Mesenchymal stem cell (in vitro differentiated cells and primary cell): ENCODE measurements around the gene SLCO3A1.

Experiments
- DNase-seq: peaks from one replicate; pipeline ENCODE4 v3.0.0-alpha.2; 2013
- H2AFZ ChIP-seq: one replicate; pipeline ENCODE4 v1.6.1; 2013; ENCODE audit warnings: low read depth, mild to moderate bottlenecking, control low read depth, inconsistent platforms, low read length, moderate library complexity
- H2AK5ac ChIP-seq: 2 replicates; pipeline ENCODE4 v1.6.1; 2013; ENCODE audit warnings: low read length, moderate library complexity, mild to moderate bottlenecking, inconsistent platforms; ENCODE audit not compliant: severe bottlenecking
- H2BK120ac ChIP-seq: one replicate; pipeline ENCODE4 v1.6.1; 2013; ENCODE audit warnings: low read depth, mild to moderate bottlenecking, inconsistent platforms, low read length, moderate library complexity
- H2BK12ac ChIP-seq, 2 experiments: one replicate each; pipeline ENCODE4 v1.6.1; 2013; ENCODE audit warnings: inconsistent platforms in 2 of 2, low read length in 2 of 2, mild to moderate bottlenecking in 2 of 2, moderate library complexity in 2 of 2, control low read depth in 1 of 2
- H2BK15ac ChIP-seq: one replicate; pipeline ENCODE4 v1.6.1; 2013; ENCODE audit warnings: mild to moderate bottlenecking, low read depth, inconsistent platforms; ENCODE audit not compliant: poor library complexity, severe bottlenecking
- H2BK5ac ChIP-seq: 2 replicates; pipeline ENCODE4 v1.6.1; 2013; ENCODE audit warnings: low read depth, mild to moderate bottlenecking, low read length, control low read depth, inconsistent platforms; ENCODE audit not compliant: poor library complexity, severe bottlenecking
- H3K14ac ChIP-seq, 2 experiments: one replicate each; pipeline ENCODE4 v1.6.1; 2013; ENCODE audit warnings: inconsistent platforms in 2 of 2, low read length in 2 of 2, control low read depth in 1 of 2, mild to moderate bottlenecking in 1 of 2, moderate library complexity in 1 of 2
- H3K18ac ChIP-seq, 2 experiments: one replicate each; pipeline ENCODE4 v1.6.1; 2013; ENCODE audit warnings: inconsistent platforms in 2 of 2, low read length in 2 of 2, control low read depth in 1 of 2, low read depth in 1 of 2, mild to moderate bottlenecking in 1 of 2
- H3K23ac ChIP-seq, 2 experiments: one replicate each; pipeline ENCODE4 v1.6.1; 2013; ENCODE audit warnings: inconsistent platforms in 2 of 2, low read length in 2 of 2, mild to moderate bottlenecking in 2 of 2, moderate library complexity in 2 of 2, control low read depth in 1 of 2
- H3K27ac ChIP-seq: 2 replicates; pipeline ENCODE4 v1.5.1; 2013; ENCODE audit warnings: mild to moderate bottlenecking, moderate library complexity, low read length, control low read depth, inconsistent platforms; ENCODE audit not compliant: poor library complexity, severe bottlenecking
- H3K27me3 ChIP-seq, 2 experiments: 2 replicates each; pipeline versions ENCODE4 v1.6.1 to v1.7.0; 2013; ENCODE audit warnings: low read length in 2 of 2, mild to moderate bottlenecking in 2 of 2, moderate library complexity in 2 of 2, control low read depth in 1 of 2, inconsistent platforms in 1 of 2; ENCODE audit not compliant: control insufficient read depth in 1 of 2, insufficient read depth in 1 of 2
- H3K36me3 ChIP-seq, 2 experiments: 2 replicates each; pipeline versions ENCODE4 v1.6.1 to v1.7.0; 2013; ENCODE audit warnings: low read length in 2 of 2, control low read depth in 1 of 2, inconsistent platforms in 1 of 2, low read depth in 1 of 2, mild to moderate bottlenecking in 1 of 2; ENCODE audit not compliant: insufficient read depth in 2 of 2, control insufficient read depth in 1 of 2
- H3K4ac ChIP-seq, 2 experiments: one replicate each; pipeline ENCODE4 v1.6.1; 2013; ENCODE audit warnings: inconsistent platforms in 2 of 2, low read length in 2 of 2, mild to moderate bottlenecking in 2 of 2, moderate library complexity in 2 of 2, control low read depth in 1 of 2, low read depth in 1 of 2
- H3K4me1 ChIP-seq: 2 replicates; pipeline ENCODE4 v1.6.1; 2013; ENCODE audit warnings: low read depth, low read length, control low read depth; ENCODE audit not compliant: control insufficient read depth, insufficient read depth
- H3K4me2 ChIP-seq: 2 replicates; pipeline ENCODE4 v1.6.1; 2013; ENCODE audit warnings: low read length, mild to moderate bottlenecking, inconsistent platforms; ENCODE audit not compliant: poor library complexity, severe bottlenecking
- H3K4me3 ChIP-seq, 2 experiments: 2 replicates each; pipeline versions ENCODE4 v1.5.1 to v1.7.0; 2013; ENCODE audit warnings: low read length in 2 of 2, mild to moderate bottlenecking in 2 of 2, control low read depth in 1 of 2, low read depth in 1 of 2; ENCODE audit not compliant: insufficient read depth in 1 of 2
- H3K79me1 ChIP-seq: replicated peaks from 2 replicates; pipeline ENCODE4 v1.6.1; 2013; ENCODE audit warnings: mild to moderate bottlenecking, control low read depth, low read length, inconsistent platforms; ENCODE audit not compliant: poor library complexity, severe bottlenecking
- H3K9ac ChIP-seq: 2 replicates; pipeline ENCODE4 v1.7.0; 2013; ENCODE audit warnings: mild to moderate bottlenecking, low read length, moderate library complexity
- H3K9me3 ChIP-seq: 2 replicates; pipeline ENCODE4 v1.7.0; 2013; ENCODE audit warnings: mild to moderate bottlenecking, low read length; ENCODE audit not compliant: control insufficient read depth
- H4K8ac ChIP-seq: one replicate; pipeline ENCODE4 v1.6.1; 2013; ENCODE audit warnings: inconsistent platforms, mild to moderate bottlenecking, low read length, moderate library complexity
- H4K91ac ChIP-seq: one replicate; pipeline ENCODE4 v1.6.1; 2013; ENCODE audit warnings: mild to moderate bottlenecking, low read length, inconsistent platforms
- WGBS: methylation state at CpG from one replicate; pipeline ENCODE4 v1.1.7; 2013; ENCODE audit warnings: mixed read lengths; 5-methylcytosine and 5-hydroxymethylcytosine counted together

SLCO3A1 gene

GRCh38 chr15:92195241-92195640 lies 341.7 kb downstream of the SLCO3A1 start:
- Histone ChIP-seq H2AFZ (no peak overlapping the region), H3K14ac (no peak overlapping the region), H3K4ac (no peak overlapping the region), H3K4me3 (no peak overlapping the region), H2BK12ac (no peak overlapping the region), H4K91ac (no peak overlapping the region), H3K18ac (no peak overlapping the region), H3K27ac (no peak overlapping the region), H3K27me3 (peaks cover 0 to 4% of the 10 kb centered on the region in 2 experiments), H3K9me3 (no peaks in the 10 kb centered on the region), H3K23ac (no peak overlapping the region), H3K36me3 (no peaks in the 10 kb centered on the region), H3K4me2 (no peak overlapping the region), H3K9ac (no peak overlapping the region), H2BK15ac (no peak overlapping the region), H3K4me1 (no peaks in the 10 kb centered on the region), H3K79me1 (no peaks in the 10 kb centered on the region), H2BK120ac (no peak overlapping the region), H2AK5ac (no peak overlapping the region), H2BK5ac (no peak overlapping the region), H4K8ac (no peak overlapping the region)
- 14% methylated on average over 1 of the region's 2 CpGs for WGBS
- no peak for DNase-seq

DNA sequence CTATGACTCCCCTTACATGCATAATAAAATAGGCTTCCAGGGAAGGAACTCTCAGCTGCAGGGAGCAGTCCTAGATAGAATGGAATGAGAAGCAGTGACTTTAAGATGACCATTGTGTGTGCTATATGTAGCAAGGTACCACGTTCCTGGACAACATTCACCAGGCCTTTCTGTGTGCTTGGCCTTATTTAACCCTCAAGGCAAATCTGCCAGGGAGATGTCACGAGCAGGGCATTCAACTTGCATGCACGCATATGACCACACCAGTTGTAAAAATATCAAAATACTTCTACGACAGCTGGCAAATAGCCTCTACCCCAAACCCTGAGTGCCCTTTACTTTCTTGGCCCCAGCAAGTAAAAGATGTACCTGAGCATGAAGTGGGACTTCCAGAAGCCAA lies 342.8 kb downstream of the SLCO3A1 start:
- no peak for DNase-seq

GRCh38 chr15:92197746-92198145 lies 344.2 kb downstream of the SLCO3A1 start:
- no peak overlapping the region for H2BK120ac ChIP-seq
- no peaks in the 10 kb centered on the region for H3K4me1 ChIP-seq
- H3K9ac ChIP-seq = no peak overlapping the region
- no peak overlapping the region for H3K14ac ChIP-seq
- H2AFZ ChIP-seq = no peak overlapping the region
- H2BK5ac ChIP-seq = no peak overlapping the region
- H3K4ac ChIP-seq = no peak overlapping the region
- no peaks in the 10 kb centered on the region for H3K27me3 ChIP-seq
- no peaks in the 10 kb centered on the region for H3K9me3 ChIP-seq
- H2BK15ac ChIP-seq = no peak overlapping the region
- H3K27ac ChIP-seq = no peak overlapping the region
- H3K4me3 ChIP-seq = no peak overlapping the region
- no peak overlapping the region for H2AK5ac ChIP-seq
- no peak overlapping the region for H3K4me2 ChIP-seq
- no peak overlapping the region for H4K8ac ChIP-seq
- no peaks in the 10 kb centered on the region for H3K79me1 ChIP-seq
- H3K23ac ChIP-seq = no peak overlapping the region
- DNase-seq = no peak
- H2BK12ac ChIP-seq = no peak overlapping the region
- 58% methylated on average over 2 of the region's 2 CpGs for WGBS
- H4K91ac ChIP-seq = no peak overlapping the region
- no peaks in the 10 kb centered on the region for H3K36me3 ChIP-seq
- no peak overlapping the region for H3K18ac ChIP-seq

More for the DNA sequence above, 342.8 kb downstream of the SLCO3A1 start:
- H2BK120ac ChIP-seq = no peak overlapping the region
- H3K27me3 ChIP-seq = peaks cover 0 to 1% of the 10 kb centered on the region in 2 experiments
- no peak overlapping the region for H3K27ac ChIP-seq
- no peaks in the 10 kb centered on the region for H3K79me1 ChIP-seq
- no peak overlapping the region for H3K4me2 ChIP-seq
- no peak overlapping the region for H2BK5ac ChIP-seq
- H3K14ac ChIP-seq = no peak overlapping the region
- H2AFZ ChIP-seq = no peak overlapping the region
- no peaks in the 10 kb centered on the region for H3K36me3 ChIP-seq
- no peak overlapping the region for H4K8ac ChIP-seq
- H2AK5ac ChIP-seq = no peak overlapping the region
- no peak overlapping the region for H2BK12ac ChIP-seq
- no peak overlapping the region for H3K9ac ChIP-seq
- no peak overlapping the region for H3K18ac ChIP-seq
- H4K91ac ChIP-seq = no peak overlapping the region
- WGBS = 77% methylated on average over 4 of the region's 4 CpGs
- no peaks in the 10 kb centered on the region for H3K4me1 ChIP-seq
- H3K9me3 ChIP-seq = no peaks in the 10 kb centered on the region
- no peak overlapping the region for H2BK15ac ChIP-seq
- H3K23ac ChIP-seq = no peak overlapping the region
- no peak overlapping the region for H3K4me3 ChIP-seq
- no peak overlapping the region for H3K4ac ChIP-seq

DNA sequence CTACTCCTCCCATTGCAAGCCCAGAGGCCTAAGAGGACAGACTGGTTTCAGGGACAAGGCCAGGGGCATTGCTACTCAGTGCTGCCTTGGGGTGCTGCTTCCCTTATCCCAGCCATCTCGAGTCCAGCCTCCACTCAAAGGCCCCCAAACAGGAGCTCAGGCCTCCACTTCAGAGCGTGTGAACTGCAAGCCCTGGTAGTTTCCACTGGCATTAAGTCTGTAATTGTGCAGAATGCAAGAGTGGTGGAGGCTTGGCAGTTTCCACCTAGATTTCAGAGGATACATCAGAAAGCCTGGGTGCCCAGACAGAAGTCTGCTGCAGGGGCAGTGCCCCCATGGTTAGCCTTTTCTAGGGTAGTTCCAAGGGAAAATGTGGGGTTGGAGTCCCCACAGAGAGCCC lies 347.4 kb downstream of the SLCO3A1 start:
- no peak overlapping the region for H3K14ac ChIP-seq
- no peak overlapping the region for H3K4me2 ChIP-seq
- H3K27ac ChIP-seq = no peak overlapping the region
- no CpG with 5 or more reads among the region's 2 CpGs for WGBS
- no peak overlapping the region for H2BK12ac ChIP-seq
- no peak overlapping the region for H3K18ac ChIP-seq
- no peak overlapping the region for H3K4me3 ChIP-seq
- H3K36me3 ChIP-seq = no peaks in the 10 kb centered on the region
- H3K23ac ChIP-seq = no peak overlapping the region
- no peak overlapping the region for H2AFZ ChIP-seq
- H3K79me1 ChIP-seq = no peaks in the 10 kb centered on the region
- H2BK120ac ChIP-seq = no peak overlapping the region
- H4K8ac ChIP-seq = no peak overlapping the region
- H3K9ac ChIP-seq = no peak overlapping the region
- H2AK5ac ChIP-seq = no peak overlapping the region
- no peak overlapping the region for H4K91ac ChIP-seq
- no peak overlapping the region for H2BK15ac ChIP-seq
- H3K4ac ChIP-seq = no peak overlapping the region
- H3K27me3 ChIP-seq = no peaks in the 10 kb centered on the region
- no peaks in the 10 kb centered on the region for H3K4me1 ChIP-seq
- H3K9me3 ChIP-seq = no peaks in the 10 kb centered on the region
- H2BK5ac ChIP-seq = no peak overlapping the region
- no peak for DNase-seq
